GM12892 (cell line): ENCODE results near the gene TSPAN13.

Source experiments
- POLR2AphosphoS5 ChIP-seq: IDR thresholded peaks from 2 replicates; pipeline ENCODE4 v1.6.1; 2011; ENCODE audit warnings: low read depth, low read length, control low read depth
- TAF1 ChIP-seq: IDR thresholded peaks from 2 replicates; pipeline ENCODE4 v1.6.1; 2011; ENCODE audit warnings: low read depth, mild to moderate bottlenecking, control low read depth, low read length, borderline replicate concordance

GRCh38 chr7:16741676-16742075 lies 11.9 kb upstream of the TSPAN13 start:
- TF ChIP-seq TAF1 (no peak), POLR2AphosphoS5 (no peak)
